BE2C (cell line): ENCODE results near the gene NEO1.
A peak's percentile ranks its signal among the peaks of the same experiment; 100 is the strongest.
"Not testable (repeated sequence)": the region's sequence is repeated elsewhere in the genome, so short reads cannot be mapped to it uniquely, and the experiment has no call there.

ENCODE experiments used
- DNase-seq: peaks from one replicate; pipeline ENCODE4 v3.0.0-alpha.2; 2020
- H3K27me3 ChIP-seq: fragments of 250-450 bp; sonication (Bioruptor Pico); 2 replicates; pipeline ENCODE4 v1.5.1; 2020; ENCODE audit warnings: mild to moderate bottlenecking
- H3K36me3 ChIP-seq: fragments of 250-450 bp; sonication (Bioruptor Pico); 2 replicates; pipeline ENCODE4 v1.5.1; 2020; ENCODE audit warnings: mild to moderate bottlenecking
- H3K4me1 ChIP-seq: fragments of 250-450 bp; sonication (Bioruptor Pico); 2 replicates; pipeline ENCODE4 v1.5.1; 2020
- H3K4me3 ChIP-seq: 2 replicates; pipeline ENCODE4 v1.5.1; 2011; ENCODE audit warnings: low read depth, low read length
- H3K9me3 ChIP-seq: fragments of 250-450 bp; sonication (Bioruptor Pico); 2 replicates; pipeline ENCODE4 v1.5.1; 2020
- TF ChIP-seq, protein P1 (sequence below): IDR thresholded peaks from 2 replicates; pipeline ENCODE4 v1.5.1; 2012; ENCODE audit warnings: mild to moderate bottlenecking, low read depth, low read length

The NEO1 gene

DNA sequence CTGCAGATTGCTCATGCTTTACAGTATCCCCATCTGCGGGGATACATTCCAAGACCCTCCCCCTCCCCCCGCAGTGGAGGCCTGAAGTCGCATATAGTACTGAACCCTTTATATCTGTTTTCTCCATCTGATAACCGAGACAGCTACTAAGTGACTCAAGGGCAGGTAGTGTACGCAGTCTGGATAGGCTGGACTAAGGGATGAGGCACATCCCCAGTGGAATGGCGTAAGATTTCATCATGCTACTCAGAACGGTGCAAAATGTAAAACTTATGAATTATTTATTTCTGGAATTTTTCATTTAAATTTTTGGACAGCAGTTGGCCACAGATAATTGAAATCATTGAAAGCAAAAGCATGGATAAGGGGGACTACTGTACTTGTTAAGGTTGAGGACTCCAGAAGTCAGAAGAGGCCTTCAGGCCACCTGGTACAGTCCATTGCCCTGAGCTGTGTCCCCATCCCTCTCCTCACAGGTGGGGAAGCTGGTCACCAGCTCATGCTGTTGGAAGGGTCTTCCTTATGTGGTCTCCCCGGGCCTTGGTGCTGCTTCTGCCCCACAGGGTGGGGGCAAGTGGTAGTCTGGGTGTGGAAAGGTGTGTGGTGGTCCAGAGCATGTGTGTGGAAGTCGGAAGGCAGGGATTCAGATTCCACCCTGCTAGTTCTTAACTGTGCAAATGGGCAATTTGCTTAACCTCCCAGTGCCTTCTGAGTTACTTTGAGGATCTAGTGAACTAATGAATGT, 244.5 kb downstream of the NEO1 start:
- Histone ChIP-seq H3K9me3 (no peaks in the 10 kb centered on the region), H3K36me3 (no peaks in the 10 kb centered on the region), H3K4me1 (no peaks in the 10 kb centered on the region), H3K27me3 (peaks cover 3% of the 10 kb centered on the region; the same call in 1 of the 2 replicates), H3K4me3 (no peak overlapping the region)
- TF ChIP-seq, protein P1, sequence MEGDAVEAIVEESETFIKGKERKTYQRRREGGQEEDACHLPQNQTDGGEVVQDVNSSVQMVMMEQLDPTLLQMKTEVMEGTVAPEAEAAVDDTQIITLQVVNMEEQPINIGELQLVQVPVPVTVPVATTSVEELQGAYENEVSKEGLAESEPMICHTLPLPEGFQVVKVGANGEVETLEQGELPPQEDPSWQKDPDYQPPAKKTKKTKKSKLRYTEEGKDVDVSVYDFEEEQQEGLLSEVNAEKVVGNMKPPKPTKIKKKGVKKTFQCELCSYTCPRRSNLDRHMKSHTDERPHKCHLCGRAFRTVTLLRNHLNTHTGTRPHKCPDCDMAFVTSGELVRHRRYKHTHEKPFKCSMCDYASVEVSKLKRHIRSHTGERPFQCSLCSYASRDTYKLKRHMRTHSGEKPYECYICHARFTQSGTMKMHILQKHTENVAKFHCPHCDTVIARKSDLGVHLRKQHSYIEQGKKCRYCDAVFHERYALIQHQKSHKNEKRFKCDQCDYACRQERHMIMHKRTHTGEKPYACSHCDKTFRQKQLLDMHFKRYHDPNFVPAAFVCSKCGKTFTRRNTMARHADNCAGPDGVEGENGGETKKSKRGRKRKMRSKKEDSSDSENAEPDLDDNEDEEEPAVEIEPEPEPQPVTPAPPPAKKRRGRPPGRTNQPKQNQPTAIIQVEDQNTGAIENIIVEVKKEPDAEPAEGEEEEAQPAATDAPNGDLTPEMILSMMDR, result no peak
- DNase-seq, result no peak

DNA sequence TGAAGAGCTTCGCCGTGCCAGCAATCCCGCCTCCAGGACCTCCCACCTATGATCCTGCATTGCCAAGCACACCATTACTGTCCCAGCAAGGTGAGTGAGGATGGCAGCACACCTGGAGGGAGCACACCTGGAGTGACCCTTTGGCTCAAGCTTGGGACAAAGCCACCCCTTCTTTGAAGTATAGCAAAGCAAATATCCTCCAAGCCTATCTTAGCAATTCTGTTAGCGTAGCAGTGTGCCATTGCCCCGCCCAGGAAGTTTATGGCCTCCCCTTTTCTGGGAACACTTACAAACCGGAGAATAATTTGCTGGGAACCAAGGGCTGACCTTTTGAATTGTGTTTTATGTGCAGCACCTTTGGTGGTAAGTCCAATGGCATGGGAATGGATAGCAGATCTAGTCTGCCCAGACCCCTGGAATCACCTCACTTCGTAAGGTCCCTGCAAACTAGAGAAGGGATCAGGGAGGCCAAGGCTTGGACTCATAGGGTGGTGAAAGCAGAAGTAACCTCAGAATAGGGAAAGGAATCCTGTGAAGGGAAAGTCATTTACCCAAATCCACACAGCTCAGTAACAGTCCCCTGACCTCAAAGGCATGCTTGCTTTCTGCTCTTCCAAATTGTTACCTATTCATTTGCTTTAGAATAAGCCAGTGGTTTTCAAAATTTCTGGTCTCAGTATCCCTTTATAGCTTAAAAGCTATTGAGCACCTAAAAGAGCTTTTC, 246.4 kb downstream of the NEO1 start:
- H3K4me3 ChIP-seq, result no peak overlapping the region
- no peaks in the 10 kb centered on the region for H3K4me1 ChIP-seq
- no peaks in the 10 kb centered on the region for H3K27me3 ChIP-seq
- H3K9me3 ChIP-seq, result no peaks in the 10 kb centered on the region
- TF ChIP-seq, protein P1, result no peak
- H3K36me3 ChIP-seq, result no peaks in the 10 kb centered on the region
- no peak for DNase-seq

DNA sequence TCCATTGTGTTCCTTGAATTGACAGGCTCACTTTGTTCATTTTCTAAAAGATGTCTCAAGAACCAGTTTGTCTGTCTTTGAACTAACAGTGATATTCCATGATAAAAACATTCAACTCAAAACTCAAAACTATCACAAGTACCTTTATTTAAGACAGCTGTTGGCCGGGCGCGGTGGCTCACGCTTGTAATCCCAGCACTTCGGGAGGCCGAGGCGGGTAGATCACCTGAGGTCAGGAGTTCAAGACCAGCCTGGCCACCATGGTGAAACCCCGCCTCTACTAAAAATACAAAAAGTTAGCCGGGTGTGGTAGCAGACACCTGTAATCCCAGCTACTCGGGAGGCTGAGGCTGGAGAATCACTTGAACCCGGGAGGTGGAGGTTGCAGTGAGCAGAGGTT, 248.0 kb downstream of the NEO1 start:
- H3K27me3 ChIP-seq, DNase-seq, H3K4me1 ChIP-seq, H3K4me3 ChIP-seq, H3K9me3 ChIP-seq, H3K36me3 ChIP-seq: not testable (repeated sequence)

DNA sequence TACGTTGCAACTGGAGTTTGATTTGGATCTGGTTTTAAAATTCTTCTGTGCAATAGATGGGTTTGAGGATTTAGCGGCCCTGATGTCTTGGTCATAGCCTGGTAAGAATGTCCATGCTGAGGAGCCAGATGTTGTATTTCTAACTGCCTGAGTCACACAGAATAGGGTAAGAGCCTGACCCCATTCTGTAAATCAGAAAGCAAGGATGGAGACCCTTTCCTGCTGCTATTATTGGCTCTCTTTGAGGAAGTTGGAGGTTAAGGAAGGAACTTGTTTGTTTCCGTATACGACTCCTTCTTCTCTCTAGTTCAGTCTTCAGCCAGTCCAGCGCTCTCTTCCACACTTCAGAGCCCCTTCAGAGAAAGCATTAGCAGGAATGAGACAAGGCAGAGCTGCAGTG, 251.4 kb downstream of the NEO1 start:
- Histone ChIP-seq H3K27me3 (no peaks in the 10 kb centered on the region), H3K4me1 (no peaks in the 10 kb centered on the region; the same call in 1 of the 2 replicates), H3K36me3 (no peaks in the 10 kb centered on the region), H3K4me3 (no peak overlapping the region), H3K9me3 (no peaks in the 10 kb centered on the region)
- no peak for DNase-seq
- TF ChIP-seq, protein P1, result no peak

DNA sequence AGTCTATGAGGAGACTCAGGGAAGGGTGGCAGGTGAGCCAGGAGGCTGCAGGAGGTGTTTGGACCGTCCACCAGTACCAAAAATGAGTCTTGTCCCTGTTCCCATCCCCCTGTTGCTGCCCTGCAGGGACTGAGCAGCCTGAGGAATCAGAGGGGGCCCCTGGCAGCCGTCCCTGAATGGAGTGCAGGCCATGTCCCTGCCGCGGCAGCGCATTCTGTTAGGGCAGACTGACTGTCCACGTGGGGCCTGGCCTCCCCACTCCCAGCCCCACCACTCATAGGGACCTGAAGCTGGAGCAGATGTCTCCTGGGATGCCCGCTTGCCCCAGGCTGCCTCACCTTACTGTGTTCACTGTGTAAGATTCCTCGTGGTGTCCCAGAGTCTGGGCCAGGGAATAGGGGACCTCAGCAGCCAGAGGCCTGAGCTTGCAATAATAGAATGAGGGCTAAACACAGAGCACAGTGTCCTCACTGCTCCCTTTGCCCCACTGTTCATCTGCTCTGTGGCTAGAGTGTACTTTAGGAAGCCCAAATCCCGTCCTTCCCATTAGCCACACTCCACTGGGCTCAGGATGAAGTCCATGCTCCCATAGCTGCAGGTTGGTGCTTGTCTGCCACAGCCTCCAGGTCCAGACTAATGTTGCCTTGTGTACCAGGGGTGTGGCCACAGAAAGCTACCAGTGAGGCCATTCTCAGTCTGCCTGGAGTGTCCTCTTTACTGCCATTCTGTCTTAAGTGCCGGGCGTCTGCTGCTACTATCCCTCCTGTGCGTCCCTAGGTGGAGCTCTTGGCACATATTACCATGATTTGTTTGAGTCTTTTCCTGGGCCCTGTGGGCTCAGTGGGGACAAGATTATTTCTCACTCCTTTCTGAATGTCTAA, 253.3 kb downstream of the NEO1 start:
- H3K4me1 ChIP-seq, result no peaks in the 10 kb centered on the region; the same call in 1 of the 2 replicates
- TF ChIP-seq, protein P1, result peak; percentile 86
- no peaks in the 10 kb centered on the region for H3K9me3 ChIP-seq
- H3K4me3 ChIP-seq, result peak overlapping the region; percentile 32
- DNase-seq, result peak; percentile 69
- no peaks in the 10 kb centered on the region for H3K27me3 ChIP-seq
- no peaks in the 10 kb centered on the region for H3K36me3 ChIP-seq

DNA sequence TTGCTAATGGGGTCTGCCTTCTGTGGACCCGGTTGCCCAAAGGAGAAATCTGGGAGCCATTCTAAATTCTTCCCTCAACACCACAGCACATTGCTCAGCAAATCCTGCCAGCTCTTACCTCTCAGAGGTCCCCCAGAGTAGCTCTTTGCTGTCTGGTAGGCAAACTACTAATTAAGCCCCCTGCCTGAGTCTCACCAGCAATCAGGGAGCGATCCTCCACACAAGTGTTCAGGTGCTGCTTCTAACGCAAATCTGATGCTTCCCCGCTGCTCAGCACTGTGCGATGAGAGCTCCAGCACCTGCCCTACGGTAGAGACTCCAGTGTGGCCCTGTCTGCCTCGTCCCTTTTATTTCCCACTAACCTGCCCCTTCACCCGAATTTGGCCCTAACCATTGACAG, 256.0 kb downstream of the NEO1 start:
- no peak for DNase-seq
- no peaks in the 10 kb centered on the region for H3K27me3 ChIP-seq
- H3K4me3 ChIP-seq, result no peak overlapping the region
- H3K36me3 ChIP-seq, result no peaks in the 10 kb centered on the region
- no peaks in the 10 kb centered on the region for H3K9me3 ChIP-seq
- TF ChIP-seq, protein P1, result no peak
- no peaks in the 10 kb centered on the region; the same call in 1 of the 2 replicates for H3K4me1 ChIP-seq
